ENCODE results near the gene USP40. TPM values are rescaled to one million over a fixed set of nuclear protein-coding genes. Genes with fewer than 3 reads are reported as not detected.
"Not testable (repeated sequence)": the region's sequence is repeated elsewhere in the genome, so short reads cannot be mapped to it uniquely, and the experiment has no call there.

USP40 gene
- total RNA-seq: 10 to 100 TPM; 13.1 to 14.1 TPM

GRCh38 chr2:233566141-233566956 is at the start of gene USP40:
Gene USP40 (minus strand): TSS chr2:233566782. CDS start chr2:233565554, 1,228 bp downstream.
- ATAC-seq: peak; percentile 88
- peak within 1 kb of the TSS; percentile 95 for H3K27ac Mint-ChIP-seq
- no peaks in the 10 kb centered on the region for H3K9me3 Mint-ChIP-seq (ENCODE audit: insufficient read depth)
- peaks cover 13% of the 10 kb centered on the region for H3K4me1 Mint-ChIP-seq (ENCODE audit: low read depth)
- no peaks in the 10 kb centered on the region for H3K36me3 Mint-ChIP-seq (ENCODE audit: low read depth)
- CTCF ChIA-PET: interaction anchor here (1.1 to 2.0 kb wide), 2 partner anchors 9 to 70 kb away, joined by 3 to 8 read pairs; no protein-coding TSS in a partner anchor
- peak within 1 kb of the TSS; percentile 95 for H3K4me3 Mint-ChIP-seq
- H3K27me3 Mint-ChIP-seq (ENCODE audit: low read depth): peaks cover 15% of the 10 kb centered on the region
- peak; percentile 68 for DNase-seq
- POLR2A ChIA-PET: interaction anchor here (0.6 to 1.1 kb wide), 2 partner anchors 9 kb away, joined by 4 to 5 read pairs; no protein-coding TSS in a partner anchor

GRCh38 chr2:233611284-233611683 is 44.7 kb upstream of the USP40 start:
- Mint-ChIP-seq H3K9me3 (ENCODE audit: insufficient read depth) (no peaks in the 10 kb centered on the region), H3K27me3 (ENCODE audit: low read depth) (peaks cover 28% of the 10 kb centered on the region), H3K36me3 (ENCODE audit: low read depth) (no peaks in the 10 kb centered on the region), H3K4me1 (ENCODE audit: low read depth) (no peaks in the 10 kb centered on the region), H3K27ac (no peak overlapping the region), H3K4me3 (no peak overlapping the region)
- DNase-seq (no peak), ATAC-seq (no peak)
- ChIA-PET CTCF (no interaction called here), POLR2A (no interaction called here)

- no peak overlapping the region for H3K27ac Mint-ChIP-seq
- ChIA-PET POLR2A (no interaction called here), CTCF (no interaction called here)
- no peak overlapping the region for H3K4me3 Mint-ChIP-seq
- ATAC-seq (no peak), DNase-seq (no peak)
- H3K9me3 Mint-ChIP-seq (ENCODE audit: insufficient read depth): no peaks in the 10 kb centered on the region
- H3K4me1 Mint-ChIP-seq (ENCODE audit: low read depth): no peaks in the 10 kb centered on the region
- no peaks in the 10 kb centered on the region for H3K36me3 Mint-ChIP-seq (ENCODE audit: low read depth)
- H3K27me3 Mint-ChIP-seq (ENCODE audit: low read depth): peaks cover 15% of the 10 kb centered on the region
Observed at GRCh38 chr2:233605680-233606079, 39.1 kb upstream of the USP40 start.

GRCh38 chr2:233604826-233605225 is 38.2 kb upstream of the USP40 start:
- H3K4me1 Mint-ChIP-seq (ENCODE audit: low read depth): no peaks in the 10 kb centered on the region
- no peaks in the 10 kb centered on the region for H3K9me3 Mint-ChIP-seq (ENCODE audit: insufficient read depth)
- no peak overlapping the region for H3K4me3 Mint-ChIP-seq
- POLR2A ChIA-PET: no interaction called here
- DNase-seq: no peak
- no peak for ATAC-seq
- H3K27me3 Mint-ChIP-seq (ENCODE audit: low read depth): peaks cover 18% of the 10 kb centered on the region
- CTCF ChIA-PET: no interaction called here
- H3K36me3 Mint-ChIP-seq (ENCODE audit: low read depth): no peaks in the 10 kb centered on the region
- no peak overlapping the region for H3K27ac Mint-ChIP-seq

- ATAC-seq (no peak), DNase-seq (no peak)
- Mint-ChIP-seq H3K9me3 (ENCODE audit: insufficient read depth) (no peaks in the 10 kb centered on the region), H3K4me3 (no peak overlapping the region), H3K27me3 (ENCODE audit: low read depth) (peaks cover 22% of the 10 kb centered on the region), H3K36me3 (ENCODE audit: low read depth) (no peaks in the 10 kb centered on the region), H3K4me1 (ENCODE audit: low read depth) (no peaks in the 10 kb centered on the region), H3K27ac (no peak overlapping the region)
- ChIA-PET POLR2A (no interaction called here), CTCF (no interaction called here)
Observed at GRCh38 chr2:233603520-233603919, 36.9 kb upstream of the USP40 start.

- POLR2A ChIA-PET: no interaction called here
- no peaks in the 10 kb centered on the region for H3K36me3 Mint-ChIP-seq (ENCODE audit: low read depth)
- H3K4me1 Mint-ChIP-seq (ENCODE audit: low read depth): no peaks in the 10 kb centered on the region
- no peaks in the 10 kb centered on the region for H3K9me3 Mint-ChIP-seq (ENCODE audit: insufficient read depth)
- CTCF ChIA-PET: no interaction called here
- no peak overlapping the region for H3K27ac Mint-ChIP-seq
- H3K27me3 Mint-ChIP-seq (ENCODE audit: low read depth): peaks cover 27% of the 10 kb centered on the region
- H3K4me3 Mint-ChIP-seq: no peak overlapping the region
- ATAC-seq (no peak), DNase-seq (no peak)
Observed at GRCh38 chr2:233602076-233602475, 35.5 kb upstream of the USP40 start.

GRCh38 chr2:233600386-233600785 is 33.8 kb upstream of the USP40 start:
- no peaks in the 10 kb centered on the region for H3K36me3 Mint-ChIP-seq (ENCODE audit: low read depth)
- H3K4me3 Mint-ChIP-seq: no peak overlapping the region
- no peak overlapping the region for H3K27ac Mint-ChIP-seq
- no peaks in the 10 kb centered on the region for H3K4me1 Mint-ChIP-seq (ENCODE audit: low read depth)
- H3K27me3 Mint-ChIP-seq (ENCODE audit: low read depth): peaks cover 27% of the 10 kb centered on the region
- H3K9me3 Mint-ChIP-seq (ENCODE audit: insufficient read depth): no peaks in the 10 kb centered on the region
- POLR2A ChIA-PET: no interaction called here
- no peak for DNase-seq
- CTCF ChIA-PET: no interaction called here
- ATAC-seq: no peak

- POLR2A ChIA-PET: no interaction called here
- H3K9me3 Mint-ChIP-seq (ENCODE audit: insufficient read depth): no peaks in the 10 kb centered on the region
- peaks cover 31% of the 10 kb centered on the region for H3K27me3 Mint-ChIP-seq (ENCODE audit: low read depth)
- no peak overlapping the region for H3K27ac Mint-ChIP-seq
- no peak overlapping the region for H3K4me3 Mint-ChIP-seq
- DNase-seq: no peak
- no peak for ATAC-seq
- CTCF ChIA-PET: no interaction called here
- no peaks in the 10 kb centered on the region for H3K36me3 Mint-ChIP-seq (ENCODE audit: low read depth)
- H3K4me1 Mint-ChIP-seq (ENCODE audit: low read depth): no peaks in the 10 kb centered on the region
Observed at GRCh38 chr2:233598952-233599351, 32.4 kb upstream of the USP40 start.

- Mint-ChIP-seq H3K27ac (no peak overlapping the region), H3K9me3 (ENCODE audit: insufficient read depth) (no peaks in the 10 kb centered on the region)
Observed at GRCh38 chr2:233597522-233597921, 30.9 kb upstream of the USP40 start.

GRCh38 chr2:233593201-233593600 is 26.6 kb upstream of the USP40 start:
- peaks cover 21% of the 10 kb centered on the region for H3K27me3 Mint-ChIP-seq (ENCODE audit: low read depth)
- H3K27ac Mint-ChIP-seq: no peak overlapping the region
- H3K9me3 Mint-ChIP-seq (ENCODE audit: insufficient read depth): no peaks in the 10 kb centered on the region
- no peak overlapping the region for H3K4me3 Mint-ChIP-seq
- no peaks in the 10 kb centered on the region for H3K4me1 Mint-ChIP-seq (ENCODE audit: low read depth)
- DNase-seq (no peak), ATAC-seq (no peak)
- no peaks in the 10 kb centered on the region for H3K36me3 Mint-ChIP-seq (ENCODE audit: low read depth)
- CTCF ChIA-PET: no interaction called here
- POLR2A ChIA-PET: no interaction called here

More at GRCh38 chr2:233597522-233597921, 30.9 kb upstream of the USP40 start:
- ATAC-seq: no peak
- DNase-seq: no peak
- ChIA-PET CTCF (no interaction called here), POLR2A (no interaction called here)
- Mint-ChIP-seq H3K27me3 (ENCODE audit: low read depth) (peaks cover 37% of the 10 kb centered on the region), H3K4me3 (no peak overlapping the region), H3K36me3 (ENCODE audit: low read depth) (no peaks in the 10 kb centered on the region), H3K4me1 (ENCODE audit: low read depth) (no peaks in the 10 kb centered on the region)

GRCh38 chr2:233592706-233593105 is 26.1 kb upstream of the USP40 start:
- H3K27ac Mint-ChIP-seq; POLR2A ChIA-PET; H3K4me1 Mint-ChIP-seq (ENCODE audit: low read depth); H3K36me3 Mint-ChIP-seq (ENCODE audit: low read depth); ATAC-seq; CTCF ChIA-PET; H3K4me3 Mint-ChIP-seq; DNase-seq; H3K9me3 Mint-ChIP-seq (ENCODE audit: insufficient read depth): not testable (repeated sequence)
- peaks cover 22% of the 10 kb centered on the region for H3K27me3 Mint-ChIP-seq (ENCODE audit: low read depth)

GRCh38 chr2:233588400-233588799 is 21.8 kb upstream of the USP40 start:
- ChIA-PET CTCF (no interaction called here), POLR2A (interaction anchor here (0.7 kb wide), 1 partner anchor 257 kb away, joined by 4 read pairs; no protein-coding TSS in a partner anchor)
- no peaks in the 10 kb centered on the region for H3K36me3 Mint-ChIP-seq (ENCODE audit: low read depth)
- H3K4me1 Mint-ChIP-seq (ENCODE audit: low read depth): no peaks in the 10 kb centered on the region
- no peak for ATAC-seq
- no peaks in the 10 kb centered on the region for H3K9me3 Mint-ChIP-seq (ENCODE audit: insufficient read depth)
- DNase-seq: no peak
- no peak overlapping the region for H3K27ac Mint-ChIP-seq
- no peak overlapping the region for H3K4me3 Mint-ChIP-seq
- H3K27me3 Mint-ChIP-seq (ENCODE audit: low read depth): peaks cover 22% of the 10 kb centered on the region

- Mint-ChIP-seq H3K36me3 (ENCODE audit: low read depth) (no peaks in the 10 kb centered on the region), H3K4me3 (no peak overlapping the region), H3K27me3 (ENCODE audit: low read depth) (peaks cover 20% of the 10 kb centered on the region), H3K9me3 (ENCODE audit: insufficient read depth) (no peaks in the 10 kb centered on the region), H3K4me1 (ENCODE audit: low read depth) (no peaks in the 10 kb centered on the region), H3K27ac (no peak overlapping the region)
- CTCF ChIA-PET: no interaction called here
- no peak for ATAC-seq
- POLR2A ChIA-PET: no interaction called here
- no peak for DNase-seq
Observed at GRCh38 chr2:233584210-233584609, 17.6 kb upstream of the USP40 start.
